IMR-90 (cell line): ENCODE results near the gene CIRBP.

Experiments
- CTCF ChIP-seq: conservative IDR thresholded peaks from 2 replicates; pipeline ENCODE4 v1.5.1; 2012; ENCODE audit warnings: mild to moderate bottlenecking, low read depth, low read length, improper control_type of control experiment
- POLR2A ChIP-seq: IDR thresholded peaks from 2 replicates; pipeline ENCODE4 v1.6.1; 2012; ENCODE audit warnings: mild to moderate bottlenecking, low read depth, low read length

GRCh38 chr19:1254081-1254527, 15.0 kb upstream of the CIRBP start:
- TF ChIP-seq POLR2A (no peak), CTCF (no peak)
